ENCODE measurements around the gene GRIK3.

GRIK3 gene

GRCh38 chr1:36759355-36759754, 275.0 kb downstream of the GRIK3 start:
- TF ChIP-seq REST (IDR thresholded peaks at IDR 0.05; ENCODE audit: low read depth) (no peak), TAF1 (IDR thresholded peaks at IDR 0.05; ENCODE audit: low read depth) (no peak), EGR1 (IDR thresholded peaks at IDR 0.05) (no peak), EP300 (IDR thresholded peaks at IDR 0.05; ENCODE audit: borderline replicate concordance) (no peak), FOXM1 (IDR thresholded peaks at IDR 0.05; ENCODE audit: borderline replicate concordance, low read depth) (no peak), YY1 (IDR thresholded peaks at IDR 0.05; ENCODE audit: low read depth) (no peak), CREB1 (IDR thresholded peaks at IDR 0.05; ENCODE audit: low read depth) (no peak), ZBTB7A (IDR thresholded peaks at IDR 0.05; ENCODE audit: low read depth) (no peak)
- TF ChIP-seq, protein P1, sequence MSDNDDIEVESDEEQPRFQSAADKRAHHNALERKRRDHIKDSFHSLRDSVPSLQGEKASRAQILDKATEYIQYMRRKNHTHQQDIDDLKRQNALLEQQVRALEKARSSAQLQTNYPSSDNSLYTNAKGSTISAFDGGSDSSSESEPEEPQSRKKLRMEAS (IDR thresholded peaks at IDR 0.05), result no peak

DNA sequence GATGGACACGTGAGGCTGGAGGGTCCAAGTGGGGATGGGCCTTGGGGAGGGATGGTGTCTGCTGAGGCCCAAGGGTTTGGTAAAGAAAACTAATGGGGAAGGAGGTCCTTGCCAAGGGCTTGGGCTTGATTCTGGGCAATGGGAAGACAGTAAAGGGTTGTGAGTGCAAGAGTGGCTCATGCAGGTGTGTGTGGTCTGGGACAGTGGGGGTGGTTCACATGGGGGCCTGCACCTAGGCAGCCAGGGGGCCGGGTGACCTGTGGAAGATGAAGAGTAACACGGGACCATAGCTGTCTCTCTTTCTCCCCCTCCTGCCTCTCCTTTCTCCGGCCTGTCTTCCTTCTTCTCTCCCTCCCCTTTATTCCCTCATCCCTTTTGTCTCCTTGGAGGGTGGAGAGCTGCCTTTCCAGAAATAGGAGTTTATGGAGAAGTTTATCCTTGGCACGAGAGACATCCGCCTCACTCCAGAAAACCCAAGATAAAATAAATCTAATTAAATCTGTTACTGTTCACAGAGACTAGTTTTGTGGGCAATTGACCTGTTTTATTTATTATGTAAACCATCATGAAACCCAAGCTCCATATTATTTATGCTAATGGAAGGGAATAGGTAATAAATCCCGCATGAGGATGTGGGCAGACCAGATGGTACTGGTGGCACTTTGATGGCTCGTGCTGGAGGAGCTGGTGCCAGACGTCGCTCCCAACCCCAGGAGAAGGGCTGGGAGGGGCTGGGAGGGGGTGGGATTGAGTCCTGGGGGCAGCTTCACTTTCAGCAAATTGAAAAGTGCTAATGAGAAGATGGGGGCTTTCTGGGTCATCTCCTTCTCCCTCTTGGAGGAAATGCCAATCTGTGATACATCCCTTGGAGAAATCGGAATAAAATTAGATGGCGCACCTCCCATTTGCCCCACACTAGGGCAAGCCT, 278.7 kb downstream of the GRIK3 start:
- TF ChIP-seq EGR1 (IDR thresholded peaks at IDR 0.05), result no peak
- no peak for TF ChIP-seq NFIC (IDR thresholded peaks at IDR 0.05)
- TF ChIP-seq, protein P2, sequence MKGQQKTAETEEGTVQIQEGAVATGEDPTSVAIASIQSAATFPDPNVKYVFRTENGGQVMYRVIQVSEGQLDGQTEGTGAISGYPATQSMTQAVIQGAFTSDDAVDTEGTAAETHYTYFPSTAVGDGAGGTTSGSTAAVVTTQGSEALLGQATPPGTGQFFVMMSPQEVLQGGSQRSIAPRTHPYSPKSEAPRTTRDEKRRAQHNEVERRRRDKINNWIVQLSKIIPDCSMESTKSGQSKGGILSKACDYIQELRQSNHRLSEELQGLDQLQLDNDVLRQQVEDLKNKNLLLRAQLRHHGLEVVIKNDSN (IDR thresholded peaks at IDR 0.05), result no peak
- no peak for TF ChIP-seq CREB1 (IDR thresholded peaks at IDR 0.05; ENCODE audit: low read depth)
- TF ChIP-seq YY1 (IDR thresholded peaks at IDR 0.05; ENCODE audit: low read depth), result no peak
- TF ChIP-seq ZBTB7A (IDR thresholded peaks at IDR 0.05; ENCODE audit: low read depth), result no peak
- no peak for TF ChIP-seq RAD21 (IDR thresholded peaks at IDR 0.05; ENCODE audit: low read depth)
- TF ChIP-seq, protein P1 (IDR thresholded peaks at IDR 0.05), result no peak
- no peak for TF ChIP-seq REST (IDR thresholded peaks at IDR 0.05; ENCODE audit: low read depth)
- TF ChIP-seq TCF12 (IDR thresholded peaks at IDR 0.05; ENCODE audit: low read depth), result no peak
- no peak for TF ChIP-seq FOXM1 (IDR thresholded peaks at IDR 0.05; ENCODE audit: borderline replicate concordance, low read depth)
- TF ChIP-seq TEAD4 (IDR thresholded peaks at IDR 0.05), result no peak
- no peak for TF ChIP-seq EP300 (IDR thresholded peaks at IDR 0.05; ENCODE audit: borderline replicate concordance)
- TF ChIP-seq TAF1 (IDR thresholded peaks at IDR 0.05; ENCODE audit: low read depth), result no peak
- TF ChIP-seq CEBPB (IDR thresholded peaks at IDR 0.05), result no peak

GRCh38 chr1:36754366-36754765, 279.9 kb downstream of the GRIK3 start:
- TF ChIP-seq, protein P1 (IDR thresholded peaks at IDR 0.05), result no peak
- TF ChIP-seq TEAD4 (IDR thresholded peaks at IDR 0.05), result no peak
- no peak for TF ChIP-seq EP300 (IDR thresholded peaks at IDR 0.05; ENCODE audit: borderline replicate concordance)
- no peak for TF ChIP-seq CREB1 (IDR thresholded peaks at IDR 0.05; ENCODE audit: low read depth)
- no peak for TF ChIP-seq TCF12 (IDR thresholded peaks at IDR 0.05; ENCODE audit: low read depth)
- no peak for TF ChIP-seq ZBTB7A (IDR thresholded peaks at IDR 0.05; ENCODE audit: low read depth)
- TF ChIP-seq YY1 (IDR thresholded peaks at IDR 0.05; ENCODE audit: low read depth), result no peak
- TF ChIP-seq REST (IDR thresholded peaks at IDR 0.05; ENCODE audit: low read depth), result no peak

DNA sequence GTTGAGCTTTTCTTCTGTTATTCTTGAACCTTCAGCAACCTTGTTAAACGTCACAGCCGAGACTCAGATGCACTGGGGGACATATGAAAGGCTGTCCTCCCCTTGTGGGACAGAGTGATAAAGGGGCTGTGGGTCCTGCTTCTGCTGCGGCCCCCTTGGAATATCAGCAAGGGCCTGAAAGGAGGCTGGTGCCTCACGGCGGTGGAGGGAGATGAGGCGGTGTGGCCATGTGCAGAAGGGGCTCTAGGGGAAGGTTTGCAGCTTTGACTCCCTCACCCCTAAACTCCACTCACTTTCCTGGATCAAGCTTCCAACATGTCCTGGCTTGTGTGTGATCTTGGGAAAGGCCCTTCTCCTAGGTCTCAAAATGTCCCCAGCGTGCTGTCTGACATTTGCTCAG, 280.9 kb downstream of the GRIK3 start:
- TF ChIP-seq EGR1 (IDR thresholded peaks at IDR 0.05) (no peak), FOXM1 (IDR thresholded peaks at IDR 0.05; ENCODE audit: borderline replicate concordance, low read depth) (no peak), YY1 (IDR thresholded peaks at IDR 0.05; ENCODE audit: low read depth) (no peak), REST (IDR thresholded peaks at IDR 0.05; ENCODE audit: low read depth) (no peak), TAF1 (IDR thresholded peaks at IDR 0.05; ENCODE audit: low read depth) (no peak), EP300 (IDR thresholded peaks at IDR 0.05; ENCODE audit: borderline replicate concordance) (no peak), TEAD4 (IDR thresholded peaks at IDR 0.05) (no peak), CEBPB (IDR thresholded peaks at IDR 0.05) (no peak), TCF12 (IDR thresholded peaks at IDR 0.05; ENCODE audit: low read depth) (no peak), RAD21 (IDR thresholded peaks at IDR 0.05; ENCODE audit: low read depth) (no peak), NFIC (IDR thresholded peaks at IDR 0.05) (no peak), CREB1 (IDR thresholded peaks at IDR 0.05; ENCODE audit: low read depth) (no peak), ZBTB7A (IDR thresholded peaks at IDR 0.05; ENCODE audit: low read depth) (no peak)
- TF ChIP-seq, protein P2 (IDR thresholded peaks at IDR 0.05), result no peak
- TF ChIP-seq, protein P1 (IDR thresholded peaks at IDR 0.05), result no peak
